ENCODE measurements around the gene SORCS1.

The SORCS1 gene

GRCh38 chr10:106982268-106982667 is 182.2 kb downstream of the SORCS1 start:
- DNase-seq: no peak

GRCh38 chr10:106981452-106982075 is 182.9 kb downstream of the SORCS1 start:
- DNase-seq: no peak

GRCh38 chr10:106980495-106981451 is 183.7 kb downstream of the SORCS1 start:
- no peak for DNase-seq

GRCh38 chr10:106978756-106979155 is 185.8 kb downstream of the SORCS1 start:
- DNase-seq: no peak

DNA sequence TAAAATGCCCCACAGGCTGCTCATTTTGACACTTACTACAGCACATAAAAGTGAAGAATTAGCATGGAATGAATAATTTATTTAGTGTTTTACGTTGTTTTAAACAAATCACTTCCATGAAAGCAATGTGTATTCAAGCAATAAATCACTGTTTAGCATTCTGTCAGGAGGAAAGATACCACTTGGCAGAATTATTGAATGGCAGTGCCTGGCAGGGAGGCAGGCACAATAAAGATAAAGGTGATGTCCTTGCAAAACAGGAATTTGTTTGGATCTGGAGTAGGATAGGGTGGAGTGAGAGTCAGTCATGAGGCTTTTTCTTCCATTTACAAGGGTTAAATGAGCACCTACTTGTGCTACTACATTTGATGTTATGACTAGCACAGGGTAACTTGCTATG is 190.8 kb downstream of the SORCS1 start:
- no peak for DNase-seq

DNA sequence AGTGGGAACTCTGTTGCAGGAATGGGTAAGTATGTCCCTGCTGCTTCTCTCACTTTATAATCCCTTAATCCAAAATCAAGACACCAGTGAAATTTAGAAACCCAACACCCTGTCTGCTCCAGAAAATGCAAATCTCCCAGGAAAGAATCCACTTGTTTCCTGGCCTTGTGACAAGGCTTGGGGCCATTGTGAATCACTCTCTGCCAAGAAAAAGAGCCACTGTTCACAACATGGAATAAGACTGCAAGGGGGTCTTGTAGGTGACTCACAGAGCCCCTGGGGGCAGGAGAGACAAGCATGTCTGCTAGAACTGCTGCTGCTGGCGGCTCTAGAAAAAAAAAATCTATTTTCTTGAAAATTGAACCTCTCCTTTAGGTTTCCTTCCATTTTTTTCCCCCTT is 191.2 kb downstream of the SORCS1 start:
- no peak for DNase-seq

GRCh38 chr10:106972381-106972780 is 192.1 kb downstream of the SORCS1 start:
- no peak for DNase-seq

GRCh38 chr10:106971411-106971831 is 193.1 kb downstream of the SORCS1 start:
- no peak for DNase-seq

DNA sequence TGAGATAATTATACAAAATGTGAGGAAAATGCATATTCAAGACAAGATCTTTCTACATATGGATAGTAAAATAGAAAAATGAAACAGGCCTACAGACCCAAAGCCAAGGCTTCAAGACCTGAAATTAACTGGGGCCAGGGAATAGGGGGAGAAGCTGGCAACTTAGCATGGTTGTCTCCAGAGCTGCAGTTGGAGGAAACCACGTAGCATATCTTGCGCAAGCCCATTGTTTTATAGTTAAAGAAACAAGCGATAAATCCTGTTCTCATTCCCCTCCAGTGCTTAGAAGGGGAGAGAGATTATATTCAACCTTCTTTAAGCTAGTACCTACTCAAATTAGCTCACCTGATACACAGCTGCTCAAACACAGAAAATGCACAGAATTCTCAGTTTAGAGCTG is 197.1 kb downstream of the SORCS1 start:
- DNase-seq: no peak

- no peak for DNase-seq
Measured at GRCh38 chr10:106960812-106961211, 203.7 kb downstream of the SORCS1 start.

GRCh38 chr10:106959521-106959920 is 205.0 kb downstream of the SORCS1 start:
- no peak for DNase-seq

DNA sequence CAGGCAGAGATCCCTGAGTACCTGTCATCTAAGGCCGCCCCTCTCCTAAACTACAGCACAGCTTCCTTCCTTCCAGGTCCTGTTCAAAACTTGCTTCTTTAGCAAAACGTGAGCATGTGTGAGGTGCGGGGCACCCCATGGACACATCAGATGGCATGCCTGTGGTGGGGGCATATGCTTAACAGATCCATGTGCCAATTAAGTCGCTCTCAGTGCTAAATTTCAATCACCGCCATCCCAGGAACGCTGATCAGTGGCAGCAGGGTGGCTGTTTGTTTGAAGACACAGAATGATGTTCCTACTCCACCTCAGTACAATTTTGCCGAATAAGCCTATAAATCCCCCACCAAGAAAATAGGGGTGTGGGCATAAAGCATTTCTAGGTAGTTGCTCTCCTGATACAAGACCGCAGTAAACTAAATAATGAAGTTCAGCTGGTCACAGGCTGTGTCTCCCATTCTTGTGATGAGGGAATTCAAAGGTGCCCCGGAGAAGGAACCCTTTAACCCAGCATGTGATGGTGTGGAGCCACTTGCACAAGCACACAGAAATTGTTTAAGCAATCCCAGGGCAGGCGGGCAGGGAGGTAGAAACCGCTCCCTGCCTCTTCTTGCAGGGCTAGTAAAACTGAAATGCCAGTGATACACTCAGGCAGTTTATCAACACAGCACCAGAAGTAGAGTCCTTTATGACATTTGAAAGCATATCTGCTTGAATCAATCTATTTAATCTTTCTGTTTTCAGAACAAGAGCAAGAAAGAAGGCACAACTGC is 205.7 kb downstream of the SORCS1 start:
- DNase-seq: no peak

DNA sequence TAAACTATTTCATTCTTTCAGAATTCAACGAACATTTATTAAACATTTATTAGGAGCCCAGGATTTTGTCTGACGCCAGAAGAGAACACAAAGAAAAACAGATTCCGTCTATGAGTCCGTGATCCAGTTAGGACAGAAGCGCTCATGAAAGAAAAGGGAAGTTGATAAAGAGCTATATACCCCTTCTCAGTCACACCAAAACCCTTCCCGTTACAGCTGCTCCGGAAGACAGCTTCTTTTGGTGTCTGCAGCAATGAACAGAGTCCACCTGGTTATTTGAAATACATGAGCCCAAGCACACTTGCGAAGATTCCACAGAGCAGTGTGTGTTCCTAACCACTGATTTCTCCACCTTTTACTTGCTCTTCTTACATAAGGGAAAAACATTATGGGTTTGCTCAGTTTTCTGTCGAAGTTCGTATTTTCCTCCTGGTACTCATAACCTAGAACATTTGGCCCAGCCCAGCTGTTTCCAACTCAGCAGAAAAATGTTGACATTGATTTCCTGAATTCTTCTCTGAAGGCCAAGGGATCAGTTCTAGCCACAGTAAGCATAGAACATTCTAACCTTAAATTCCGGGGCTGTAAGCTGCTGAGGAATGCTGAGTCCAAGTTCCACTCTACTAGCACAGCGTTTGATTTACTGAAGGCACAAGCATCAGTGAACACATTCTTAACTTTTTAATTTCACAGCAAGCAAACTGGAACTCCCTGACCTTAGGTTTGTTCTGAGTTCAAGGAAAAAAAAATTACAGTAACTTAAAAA is 206.5 kb downstream of the SORCS1 start:
- DNase-seq: no peak

DNA sequence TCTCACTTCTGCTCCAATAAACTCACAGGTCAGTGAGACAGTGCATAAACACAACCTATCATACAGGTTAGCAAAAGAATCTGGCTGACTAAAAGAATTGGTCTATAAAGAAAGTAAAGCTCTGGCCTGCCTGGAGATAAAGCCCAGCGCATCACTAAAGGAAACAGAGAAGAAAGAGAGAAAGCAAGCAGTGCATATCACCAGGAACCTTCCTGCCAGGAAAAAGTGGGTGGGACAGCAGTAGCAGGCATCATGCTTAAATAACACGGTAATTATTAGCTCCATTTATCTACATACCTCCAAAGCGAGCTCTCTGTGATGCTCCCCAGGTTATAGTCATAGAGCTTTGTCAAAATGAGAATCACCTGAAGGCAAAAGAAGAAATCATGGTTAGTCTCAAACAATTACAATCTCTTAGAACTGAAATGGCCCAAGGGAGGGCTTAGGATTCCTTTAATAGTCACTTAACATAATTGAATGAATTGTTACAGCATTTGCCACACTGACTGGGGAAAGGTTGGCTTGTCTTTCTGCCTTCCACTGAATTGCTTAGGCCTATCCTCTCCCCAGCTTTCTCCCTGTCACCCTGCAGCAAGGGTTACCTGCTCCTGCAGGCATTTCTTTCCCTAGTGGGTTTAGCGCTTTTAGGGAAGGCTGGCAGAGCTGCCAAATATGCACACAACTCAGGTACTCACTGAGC is 208.1 kb downstream of the SORCS1 start:
- no peak for DNase-seq

DNA sequence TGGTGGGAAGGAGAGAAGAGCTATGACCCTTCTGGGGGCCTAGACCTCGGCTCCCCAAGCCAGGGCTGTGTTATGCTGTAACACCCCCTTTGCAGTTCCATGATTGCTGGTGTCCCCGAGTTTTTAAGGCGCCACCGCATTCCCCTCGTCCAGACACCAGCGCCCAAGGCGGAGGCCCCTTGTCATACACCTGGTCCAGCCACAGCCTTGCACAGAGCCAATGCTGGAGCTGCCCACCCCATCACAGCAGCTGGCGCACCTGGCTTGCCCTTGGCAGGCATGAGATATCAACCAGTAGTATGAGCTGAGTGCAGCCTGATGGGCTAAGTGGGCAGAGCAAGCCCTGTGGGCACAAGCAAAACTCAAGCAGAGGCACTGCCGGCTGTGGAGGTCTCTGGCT is 209.4 kb downstream of the SORCS1 start:
- DNase-seq: no peak

DNA sequence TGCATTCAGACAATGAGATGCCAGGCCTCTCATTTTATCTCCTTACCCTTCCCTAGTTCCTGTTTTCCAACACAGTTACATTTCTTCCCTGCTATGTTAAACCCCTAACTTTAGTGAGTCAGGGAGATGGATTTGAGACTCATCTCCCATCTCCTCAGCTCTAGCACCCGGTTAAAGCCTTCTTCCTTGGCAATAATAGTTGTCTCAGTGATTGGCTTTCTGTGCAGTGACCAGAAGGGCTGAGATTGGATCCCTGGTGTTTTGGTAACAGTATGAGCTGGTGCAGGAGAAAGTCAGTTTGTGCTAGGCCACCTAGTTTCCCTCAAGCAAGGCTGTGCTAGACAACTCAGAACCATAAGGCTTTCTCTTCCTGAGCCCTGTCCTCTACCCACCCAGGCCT is 212.5 kb downstream of the SORCS1 start:
- DNase-seq: no peak

DNA sequence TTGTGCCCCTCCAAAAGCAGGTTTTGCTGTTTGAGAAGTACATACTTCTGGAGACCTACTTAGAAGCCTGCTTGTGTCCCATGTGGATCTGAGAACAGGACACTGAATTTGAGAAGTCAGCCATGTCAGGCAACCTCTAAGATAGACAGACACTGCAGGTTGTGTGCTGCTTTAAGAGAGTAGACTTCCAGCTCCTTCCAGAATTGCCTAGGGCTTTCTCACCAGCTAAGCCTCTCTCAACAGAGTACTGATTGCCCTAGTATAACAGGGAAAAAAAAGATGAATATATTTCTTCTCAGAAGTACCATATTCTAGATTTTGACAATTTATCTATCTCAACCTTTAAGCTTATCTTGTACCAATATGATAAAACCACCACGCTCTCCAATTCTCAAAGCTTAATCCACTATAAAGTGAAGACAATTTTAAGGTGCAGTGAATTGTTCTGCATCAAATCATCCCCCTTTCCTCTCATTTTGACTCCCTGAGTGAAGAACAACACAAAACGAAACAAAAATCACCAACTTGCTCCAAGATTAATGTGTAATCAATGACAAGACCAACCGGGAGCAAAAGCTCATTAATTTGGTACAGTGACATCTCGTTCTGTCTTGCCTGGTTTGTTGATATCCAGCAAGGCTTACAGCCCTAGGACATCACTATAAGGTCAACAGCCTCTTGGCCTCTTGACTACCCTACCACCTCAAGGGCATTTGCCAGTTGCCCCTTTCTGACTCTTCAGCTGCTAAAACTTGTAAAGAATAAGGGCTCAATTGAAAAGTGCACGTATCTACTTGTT is 214.6 kb downstream of the SORCS1 start:
- DNase-seq: no peak

DNA sequence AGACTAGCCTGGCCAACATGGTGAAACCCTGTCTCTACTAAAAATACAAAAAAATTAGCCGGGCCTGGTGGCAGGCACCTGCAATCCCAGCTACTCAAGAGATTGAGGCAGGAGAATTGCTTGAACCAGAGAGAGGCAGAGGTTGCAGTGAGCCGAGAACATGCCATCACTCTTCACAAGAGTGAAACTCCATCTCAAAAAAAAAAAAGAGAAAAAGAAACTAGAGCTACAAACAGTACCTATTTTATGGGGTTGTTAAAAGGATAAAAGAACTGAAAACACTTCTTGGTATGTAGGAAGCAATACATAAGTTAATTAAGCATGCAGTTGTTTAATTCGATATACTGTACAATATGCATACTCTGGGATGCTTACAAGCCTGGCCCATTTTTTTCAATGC is 216.9 kb downstream of the SORCS1 start:
- DNase-seq: no peak

- no peak for DNase-seq
Measured at GRCh38 chr10:106942035-106942662, 222.4 kb downstream of the SORCS1 start.

DNA sequence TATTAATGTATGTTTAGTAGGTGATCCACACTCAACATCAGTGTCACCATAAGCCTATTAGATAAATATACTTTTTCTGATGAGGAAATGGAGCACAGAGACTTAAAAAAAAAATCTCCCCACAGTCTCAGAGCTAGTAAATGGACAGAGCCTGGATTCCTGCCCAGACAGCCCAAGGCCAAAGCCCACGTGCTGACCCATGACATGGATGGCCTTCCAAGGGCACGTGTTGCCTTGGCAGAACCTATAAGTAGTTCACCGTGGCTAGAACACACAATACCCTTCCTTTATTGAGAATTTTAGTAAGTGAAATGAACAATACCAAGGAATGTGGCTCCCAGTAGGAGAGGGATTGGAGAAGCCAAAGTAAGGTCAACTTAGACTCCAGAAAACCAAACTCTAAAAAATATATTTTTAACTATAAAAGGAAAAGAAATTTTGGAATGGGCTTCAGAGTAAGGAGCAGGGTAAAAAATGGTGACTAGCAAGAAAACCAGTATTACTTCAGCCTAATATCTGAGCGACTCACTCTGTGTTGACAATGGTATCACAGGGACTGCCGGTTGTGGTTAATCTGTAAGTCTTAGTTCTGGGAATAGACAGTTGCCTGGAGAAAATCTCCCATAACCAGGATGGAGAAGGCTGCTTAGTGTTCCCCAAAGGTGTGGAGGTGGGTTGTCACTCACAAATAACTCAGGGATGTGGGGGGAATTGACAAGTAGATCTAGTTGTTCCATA is 223.0 kb downstream of the SORCS1 start:
- no peak for DNase-seq

All from cerebellar nuclear complex (tissue), 1 donor.